ENCODE measurements around the gene B4GALT7. TPM values are rescaled to one million over a fixed set of nuclear protein-coding genes. Genes with fewer than 3 reads are reported as not detected.

The B4GALT7 gene
- polyA plus RNA-seq, 1 of the 3 experiments (the other 2 are of a cell fraction) = 37.5 TPM

DNA sequence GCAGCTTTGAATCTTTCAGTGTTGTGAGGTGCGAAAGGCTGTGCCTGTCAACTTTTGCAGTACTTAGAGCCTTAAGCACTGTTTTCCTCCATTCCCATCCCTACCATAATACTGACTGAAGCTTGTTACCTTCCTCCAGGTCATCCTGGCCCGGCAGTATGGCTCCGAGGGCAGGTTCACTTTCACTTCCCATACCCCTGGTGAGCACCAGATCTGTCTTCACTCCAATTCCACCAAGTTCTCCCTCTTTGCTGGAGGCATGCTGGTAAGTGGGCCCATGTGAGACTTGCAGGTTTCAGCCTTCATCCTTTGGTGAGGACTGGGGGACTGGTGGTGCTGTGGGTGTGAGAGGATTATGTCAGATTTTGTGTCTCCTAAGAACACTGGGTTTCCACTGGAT lies 6.4 kb upstream of the B4GALT7 start:
- CTCF ChIA-PET = interaction anchor here (1.2 kb wide), 1 partner anchor 14 kb away, joined by 6 read pairs; no protein-coding TSS in a partner anchor
- H3K4me1 ChIP-seq (ENCODE audit: control insufficient read depth in 1 of 2, insufficient read depth in 2 of 2, low read depth in 1 of 2, low read length in 1 of 2) = peaks cover 7 to 9% of the 10 kb centered on the region in 2 experiments; a peak in 2 of 4 replicates
- DNase-seq = no peak
- H2AFZ ChIP-seq (ENCODE audit: low read depth) = no peak overlapping the region
- H3K27me3 ChIP-seq (ENCODE audit: insufficient read depth) = peaks cover 6% of the 10 kb centered on the region; the same call in 1 of the 2 replicates
- H3K4me3 ChIP-seq (ENCODE audit: low read depth in 2 of 2, low read length in 1 of 2) = peak overlapping the region in 1 of 2 experiments; percentile 69; a peak in 2 of 4 replicates
- no peak overlapping the region for H3K9ac ChIP-seq
- 93% methylated on average over 3 of the region's 3 CpGs for WGBS (ENCODE audit: low lambda C conversion rate)
- no peaks in the 10 kb centered on the region for H3K9me2 ChIP-seq
- no peak for TF ChIP-seq MAX (IDR thresholded peaks at IDR 0.05; ENCODE audit: low read depth)
- no peak for TF ChIP-seq NFIC (IDR thresholded peaks at IDR 0.05; ENCODE audit: borderline replicate concordance)
- TF ChIP-seq RFX5 (IDR thresholded peaks at IDR 0.05; ENCODE audit: low read length) = no peak
- TF ChIP-seq MEF2A (IDR thresholded peaks at IDR 0.05; ENCODE audit: borderline replicate concordance, low read depth) = no peak
- no peak for TF ChIP-seq PBX3 (IDR thresholded peaks at IDR 0.05)
- no peak for TF ChIP-seq POLR2AphosphoS5 (IDR thresholded peaks at IDR 0.05; ENCODE audit: low read depth, low read length)
- no peak for TF ChIP-seq TAF1 (IDR thresholded peaks at IDR 0.05; ENCODE audit: borderline replicate concordance, low read depth, low read length)
- no peak for TF ChIP-seq JUND (IDR thresholded peaks at IDR 0.05)
- no peak for TF ChIP-seq GABPA (IDR thresholded peaks at IDR 0.05; ENCODE audit: low read depth)
- TF ChIP-seq, protein P1, sequence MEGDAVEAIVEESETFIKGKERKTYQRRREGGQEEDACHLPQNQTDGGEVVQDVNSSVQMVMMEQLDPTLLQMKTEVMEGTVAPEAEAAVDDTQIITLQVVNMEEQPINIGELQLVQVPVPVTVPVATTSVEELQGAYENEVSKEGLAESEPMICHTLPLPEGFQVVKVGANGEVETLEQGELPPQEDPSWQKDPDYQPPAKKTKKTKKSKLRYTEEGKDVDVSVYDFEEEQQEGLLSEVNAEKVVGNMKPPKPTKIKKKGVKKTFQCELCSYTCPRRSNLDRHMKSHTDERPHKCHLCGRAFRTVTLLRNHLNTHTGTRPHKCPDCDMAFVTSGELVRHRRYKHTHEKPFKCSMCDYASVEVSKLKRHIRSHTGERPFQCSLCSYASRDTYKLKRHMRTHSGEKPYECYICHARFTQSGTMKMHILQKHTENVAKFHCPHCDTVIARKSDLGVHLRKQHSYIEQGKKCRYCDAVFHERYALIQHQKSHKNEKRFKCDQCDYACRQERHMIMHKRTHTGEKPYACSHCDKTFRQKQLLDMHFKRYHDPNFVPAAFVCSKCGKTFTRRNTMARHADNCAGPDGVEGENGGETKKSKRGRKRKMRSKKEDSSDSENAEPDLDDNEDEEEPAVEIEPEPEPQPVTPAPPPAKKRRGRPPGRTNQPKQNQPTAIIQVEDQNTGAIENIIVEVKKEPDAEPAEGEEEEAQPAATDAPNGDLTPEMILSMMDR (IDR thresholded peaks at IDR 0.05) = no peak
- TF ChIP-seq TCF12 (IDR thresholded peaks at IDR 0.05) = no peak
- no peak for TF ChIP-seq FOSL2 (IDR thresholded peaks at IDR 0.05; ENCODE audit: borderline replicate concordance, low read depth)
- no peak for TF ChIP-seq RCOR1 (IDR thresholded peaks at IDR 0.05; ENCODE audit: low read length)
- TF ChIP-seq FOXJ3 (CRISPR knock-in tag; IDR thresholded peaks at IDR 0.05) = no peak
- TF ChIP-seq SIN3A (IDR thresholded peaks at IDR 0.05; ENCODE audit: borderline replicate concordance, low read depth, low read length) = no peak
- TF ChIP-seq USF2 (IDR thresholded peaks at IDR 0.05; ENCODE audit: borderline replicate concordance, low read depth, low read length) = no peak
- TF ChIP-seq SMC3 (IDR thresholded peaks at IDR 0.05; ENCODE audit: low read depth, low read length) = no peak
- no peak for TF ChIP-seq TEAD4 (IDR thresholded peaks at IDR 0.05; ENCODE audit: borderline replicate concordance, insufficient read depth)
- POLR2A ChIA-PET = no interaction called here
- peaks cover 18% of the 10 kb centered on the region for H3F3A ChIP-seq (replicated peaks; ENCODE audit: insufficient read depth)
- peaks cover 24% of the 10 kb centered on the region for H3K79me2 ChIP-seq (ENCODE audit: insufficient read depth)
- peaks cover 6% of the 10 kb centered on the region; the same call in 1 of the 2 replicates for H4K20me1 ChIP-seq (ENCODE audit: insufficient read depth)
- H3K4me2 ChIP-seq = peak overlapping the region; percentile 77
- no peaks in the 10 kb centered on the region for H3K9me3 ChIP-seq
- no peak overlapping the region for H3K27ac ChIP-seq (ENCODE audit: low read depth in 2 of 2, low read length in 1 of 2)
- H3K36me3 ChIP-seq (replicated peaks in 1 of 2; ENCODE audit: control insufficient read depth in 1 of 2, insufficient read depth in 2 of 2, low read length in 1 of 2) = peaks cover 34 to 41% of the 10 kb centered on the region in 2 experiments
